Stimulated activated CD4-positive, alpha-beta T cell treated with anti-CD3 and anti-CD28 coated beads, Interleukin-4, amount 100 ng/mL, for 1 hour (primary cell): ENCODE measurements around the gene TUFM.
"Not testable (repeated sequence)": the region's sequence is repeated elsewhere in the genome, so short reads cannot be mapped to it uniquely, and the experiment has no call there.

Experiments used
- DNase-seq: peaks from one replicate; pipeline ENCODE4 v3.0.0-alpha.2; 2020

Gene TUFM

GRCh38 chr16:28837672-28838557, 8.2 kb downstream of the TUFM start:
- no peak for DNase-seq

- no peak for DNase-seq
Observed at GRCh38 chr16:28836761-28837064, 9.4 kb downstream of the TUFM start.

- no peak for DNase-seq
Observed at GRCh38 chr16:28835864-28836760, 10.0 kb downstream of the TUFM start.

- no peak for DNase-seq
Observed at GRCh38 chr16:28834873-28835863, 11.0 kb downstream of the TUFM start.

- no peak for DNase-seq
Observed at GRCh38 chr16:28834349-28834748, 11.8 kb downstream of the TUFM start.

GRCh38 chr16:28830531-28830930, 15.6 kb downstream of the TUFM start:
- DNase-seq = no peak

GRCh38 chr16:28829747-28830146, 16.4 kb downstream of the TUFM start:
- DNase-seq = no peak

GRCh38 chr16:28826141-28826540, 20.0 kb downstream of the TUFM start:
- no peak for DNase-seq

- DNase-seq = no peak
Observed at GRCh38 chr16:28824717-28824973, 21.5 kb downstream of the TUFM start.

GRCh38 chr16:28823873-28824716, 22.1 kb downstream of the TUFM start:
- DNase-seq = peak; percentile 97

GRCh38 chr16:28823291-28823872, 22.8 kb downstream of the TUFM start:
- DNase-seq = no peak

GRCh38 chr16:28822520-28823290, 23.4 kb downstream of the TUFM start, which contains the start of gene ATXN2L:
TSS of gene ATXN2L (plus strand) at chr16:28822999. CDS start at chr16:28823260, 261 bp downstream.
- DNase-seq = peak; percentile 97

- DNase-seq = no peak
Observed at GRCh38 chr16:28821874-28822519, 24.2 kb downstream of the TUFM start.

GRCh38 chr16:28820546-28820945, 25.6 kb downstream of the TUFM start:
- not testable (repeated sequence) for DNase-seq

- no peak for DNase-seq
Observed at GRCh38 chr16:28820016-28820415, 26.1 kb downstream of the TUFM start.

GRCh38 chr16:28807445-28808120, 38.6 kb downstream of the TUFM start:
- not testable (repeated sequence) for DNase-seq

- DNase-seq = peak; percentile 40
Observed at GRCh38 chr16:28802235-28803019, 43.7 kb downstream of the TUFM start.
